ENCODE data around the gene DMXL1.

The DMXL1 gene

GRCh38 chr5:119158144-119158543, 87.3 kb downstream of the DMXL1 start:
- TF ChIP-seq, protein P1, sequence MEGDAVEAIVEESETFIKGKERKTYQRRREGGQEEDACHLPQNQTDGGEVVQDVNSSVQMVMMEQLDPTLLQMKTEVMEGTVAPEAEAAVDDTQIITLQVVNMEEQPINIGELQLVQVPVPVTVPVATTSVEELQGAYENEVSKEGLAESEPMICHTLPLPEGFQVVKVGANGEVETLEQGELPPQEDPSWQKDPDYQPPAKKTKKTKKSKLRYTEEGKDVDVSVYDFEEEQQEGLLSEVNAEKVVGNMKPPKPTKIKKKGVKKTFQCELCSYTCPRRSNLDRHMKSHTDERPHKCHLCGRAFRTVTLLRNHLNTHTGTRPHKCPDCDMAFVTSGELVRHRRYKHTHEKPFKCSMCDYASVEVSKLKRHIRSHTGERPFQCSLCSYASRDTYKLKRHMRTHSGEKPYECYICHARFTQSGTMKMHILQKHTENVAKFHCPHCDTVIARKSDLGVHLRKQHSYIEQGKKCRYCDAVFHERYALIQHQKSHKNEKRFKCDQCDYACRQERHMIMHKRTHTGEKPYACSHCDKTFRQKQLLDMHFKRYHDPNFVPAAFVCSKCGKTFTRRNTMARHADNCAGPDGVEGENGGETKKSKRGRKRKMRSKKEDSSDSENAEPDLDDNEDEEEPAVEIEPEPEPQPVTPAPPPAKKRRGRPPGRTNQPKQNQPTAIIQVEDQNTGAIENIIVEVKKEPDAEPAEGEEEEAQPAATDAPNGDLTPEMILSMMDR (IDR thresholded peaks at IDR 0.05; ENCODE audit: low read length, missing control alignments), result no peak
- DNase-seq (ENCODE audit: low read depth), result no peak
- no peak overlapping the region for H3K4me3 ChIP-seq (replicated peaks; ENCODE audit: low read depth, low read length)

GRCh38 chr5:119161430-119161829, 90.5 kb downstream of the DMXL1 start:
- DNase-seq (ENCODE audit: low read depth), result no peak
- no peak overlapping the region for H3K4me3 ChIP-seq (replicated peaks; ENCODE audit: low read depth, low read length)
- TF ChIP-seq, protein P1 (IDR thresholded peaks at IDR 0.05; ENCODE audit: low read length, missing control alignments), result no peak

GRCh38 chr5:119166026-119166425, 95.1 kb downstream of the DMXL1 start:
- TF ChIP-seq, protein P1 (IDR thresholded peaks at IDR 0.05; ENCODE audit: low read length, missing control alignments), result no peak
- no peak overlapping the region for H3K4me3 ChIP-seq (replicated peaks; ENCODE audit: low read depth, low read length)
- no peak for DNase-seq (ENCODE audit: low read depth)

DNA sequence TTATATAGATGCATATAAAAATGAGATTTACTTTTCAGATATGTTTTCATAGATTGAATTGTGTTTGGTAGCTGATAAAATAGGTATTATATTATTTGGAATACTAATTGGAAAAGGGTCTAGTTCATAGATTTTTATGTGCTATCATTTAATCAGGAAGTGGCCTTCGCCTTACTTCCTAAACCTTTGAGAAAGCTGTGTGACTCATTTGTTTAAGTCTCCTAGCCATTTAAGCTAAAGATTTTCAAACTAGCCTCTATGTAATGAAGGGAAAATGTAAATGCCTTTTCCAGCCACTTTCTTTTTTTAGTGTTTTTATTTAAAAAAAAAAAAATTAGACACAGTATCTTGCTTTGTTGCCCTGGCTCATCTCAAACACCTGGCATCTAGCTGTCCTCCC, 97.5 kb downstream of the DMXL1 start:
- H3K4me3 ChIP-seq (replicated peaks; ENCODE audit: low read depth, low read length), result no peak overlapping the region
- TF ChIP-seq, protein P1 (IDR thresholded peaks at IDR 0.05; ENCODE audit: low read length, missing control alignments), result no peak
- no peak for DNase-seq (ENCODE audit: low read depth)

GRCh38 chr5:119171686-119172085, 100.8 kb downstream of the DMXL1 start:
- TF ChIP-seq, protein P1 (IDR thresholded peaks at IDR 0.05; ENCODE audit: low read length, missing control alignments), result no peak
- H3K4me3 ChIP-seq (replicated peaks; ENCODE audit: low read depth, low read length), result no peak overlapping the region

DNA sequence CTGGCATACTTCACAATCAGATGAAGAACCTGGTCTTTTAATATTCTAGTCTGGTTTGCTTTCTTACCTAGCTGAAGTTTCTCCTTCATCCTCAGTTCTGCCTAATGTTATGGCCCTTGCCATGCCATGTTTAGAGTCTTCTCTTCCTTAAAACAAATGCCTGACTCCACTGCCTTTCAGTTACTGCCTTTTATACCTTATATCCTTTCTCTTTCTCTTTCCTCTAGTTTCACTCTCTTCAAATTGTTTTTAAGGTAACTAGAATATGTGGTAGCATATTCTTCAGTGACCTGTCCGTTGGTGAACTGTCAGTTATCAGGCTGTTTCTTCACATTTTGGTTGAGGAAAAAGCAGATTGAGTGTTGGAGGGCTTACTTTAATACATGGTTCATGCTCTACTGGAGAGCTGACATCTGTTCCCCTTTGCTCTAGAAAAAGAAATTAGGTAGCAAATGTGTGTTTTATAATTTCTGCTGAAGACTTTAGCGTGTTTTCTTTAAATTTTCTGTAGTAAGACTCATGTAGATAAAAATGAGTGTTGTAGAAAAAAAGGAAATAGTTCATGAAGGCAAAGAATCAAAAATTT, 103.8 kb downstream of the DMXL1 start:
- no peak for DNase-seq (ENCODE audit: low read depth)
- TF ChIP-seq, protein P1 (IDR thresholded peaks at IDR 0.05; ENCODE audit: low read length, missing control alignments), result no peak
- no peak overlapping the region for H3K4me3 ChIP-seq (replicated peaks; ENCODE audit: low read depth, low read length)

More at GRCh38 chr5:119171686-119172085, 100.8 kb downstream of the DMXL1 start:
- DNase-seq (ENCODE audit: low read depth), result no peak

DNA sequence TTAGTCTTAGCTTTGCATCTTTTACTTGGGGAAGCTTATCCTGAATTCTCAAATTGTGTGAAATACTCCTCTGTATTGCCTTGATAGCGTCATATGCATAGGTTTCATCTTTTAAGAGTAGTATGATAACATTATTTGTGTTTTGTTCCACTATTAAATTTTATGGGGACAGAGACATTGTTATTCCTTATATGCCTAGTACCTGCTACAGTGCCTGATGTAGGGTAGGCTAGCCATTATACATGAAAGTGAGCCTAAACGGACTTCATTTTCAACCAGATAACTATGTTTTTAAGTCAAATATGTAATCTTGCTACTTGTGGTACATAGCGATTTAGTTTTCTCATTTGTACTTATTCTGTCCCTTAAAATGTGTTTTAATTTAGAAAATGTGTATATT, 105.9 kb downstream of the DMXL1 start:
- no peak for DNase-seq (ENCODE audit: low read depth)
- no peak overlapping the region for H3K4me3 ChIP-seq (replicated peaks; ENCODE audit: low read depth, low read length)
- TF ChIP-seq, protein P1 (IDR thresholded peaks at IDR 0.05; ENCODE audit: low read length, missing control alignments), result no peak

Measured in fibroblast of pulmonary artery (primary cell).